HepG2 (cell line): ENCODE measurements around the gene HOXB6. TPM values are rescaled to one million over a fixed set of nuclear protein-coding genes. Genes with fewer than 3 reads are reported as not detected.
A peak's percentile ranks its signal among the peaks of the same experiment; 100 is the strongest.

ENCODE experiments used
- CHCHD3 ChIP-seq: sonication (generic); formaldehyde crosslinking; IDR thresholded peaks from 2 replicates; pipeline ENCODE4 v1.8.0; 2022; ENCODE audit warnings: mild to moderate bottlenecking, missing genetic modification reagents, moderate library complexity
- FOXA3 ChIP-seq: IDR thresholded peaks from 2 replicates; pipeline ENCODE4 v1.6.1; 2016; ENCODE audit warnings: missing genetic modification reagents, missing compliant biosample characterization
- FOXO1 ChIP-seq: sonication (generic); formaldehyde crosslinking; IDR thresholded peaks from 2 replicates; pipeline ENCODE4 v1.4.0; 2020; ENCODE audit warnings: missing genetic modification reagents
- HDAC2 ChIP-seq: sonication (generic); formaldehyde crosslinking; IDR thresholded peaks from 2 replicates; pipeline ENCODE4 v1.4.0; 2020; ENCODE audit warnings: missing genetic modification reagents
- HIVEP1 ChIP-seq: sonication (generic); formaldehyde crosslinking; IDR thresholded peaks from 2 replicates; pipeline ENCODE4 v1.4.0; 2020; ENCODE audit warnings: mild to moderate bottlenecking, missing genetic modification reagents
- KDM1A ChIP-seq: IDR thresholded peaks from 2 replicates; pipeline ENCODE4 v1.6.1; 2016; ENCODE audit warnings: missing compliant biosample characterization
- MED1 ChIP-seq: sonication (generic); formaldehyde crosslinking; IDR thresholded peaks from 2 replicates; pipeline ENCODE4 v1.4.0; 2020; ENCODE audit warnings: missing genetic modification reagents
- NFATC3 ChIP-seq: sonication (generic); formaldehyde crosslinking; IDR thresholded peaks from 2 replicates; pipeline ENCODE4 v1.5.1; 2020; ENCODE audit warnings: mild to moderate bottlenecking, missing genetic modification reagents
- NR2F6 ChIP-seq, 2 experiments: IDR thresholded peaks; 2 replicates each; pipeline ENCODE4 v1.6.1; 2016; ENCODE audit warnings: antibody characterized with exemption in 1 of 2, mild to moderate bottlenecking in 1 of 2
- SALL2 ChIP-seq: sonication (generic); formaldehyde crosslinking; IDR thresholded peaks from 2 replicates; pipeline ENCODE4 v1.8.1; 2023; ENCODE audit warnings: mild to moderate bottlenecking, missing genetic modification reagents, inconsistent platforms
- SRF ChIP-seq: IDR thresholded peaks from 2 replicates; pipeline ENCODE4 v1.6.1; 2011; ENCODE audit warnings: mild to moderate bottlenecking, low read depth, low read length, moderate library complexity
- TEAD2 ChIP-seq: sonication (generic); formaldehyde crosslinking; IDR thresholded peaks from 2 replicates; pipeline ENCODE4 v1.9.0; 2021; ENCODE audit warnings: missing genetic modification reagents
- TEF ChIP-seq: sonication (generic); formaldehyde crosslinking; IDR thresholded peaks from 2 replicates; pipeline ENCODE4 v1.5.0; 2020; ENCODE audit warnings: missing genetic modification reagents
- YEATS2 ChIP-seq: sonication (generic); formaldehyde crosslinking; IDR thresholded peaks from 2 replicates; pipeline ENCODE4 v1.4.0; 2020; ENCODE audit warnings: missing genetic modification reagents, borderline replicate concordance
- ZNF362 ChIP-seq: sonication (generic); formaldehyde crosslinking; IDR thresholded peaks from 2 replicates; pipeline ENCODE4 v1.4.0; 2020; ENCODE audit warnings: missing genetic modification reagents, mild to moderate bottlenecking, borderline replicate concordance
- ZNF546 ChIP-seq: sonication (generic); formaldehyde crosslinking; conservative IDR thresholded peaks from 2 replicates; pipeline ENCODE4 v1.8.1; 2023; ENCODE audit warnings: mild to moderate bottlenecking, missing genetic modification reagents
- ZNF747 ChIP-seq: sonication (generic); formaldehyde crosslinking; IDR thresholded peaks from 2 replicates; pipeline ENCODE4 v1.8.1; 2023; ENCODE audit warnings: missing genetic modification reagents, mild to moderate bottlenecking, borderline replicate concordance
- ZNF781 ChIP-seq: sonication (generic); formaldehyde crosslinking; IDR thresholded peaks from 2 replicates; pipeline ENCODE4 v1.5.1; 2020; ENCODE audit warnings: borderline replicate concordance, mild to moderate bottlenecking, missing genetic modification reagents; ENCODE audit errors: not compliant biosample characterization
- ZSCAN22 ChIP-seq: sonication (generic); formaldehyde crosslinking; IDR thresholded peaks from 2 replicates; pipeline ENCODE4 v1.4.0; 2020; ENCODE audit warnings: mild to moderate bottlenecking, missing genetic modification reagents
- ZSCAN31 ChIP-seq: sonication (generic); formaldehyde crosslinking; IDR thresholded peaks from 2 replicates; pipeline ENCODE4 v1.5.0; 2020; ENCODE audit warnings: low read depth, mild to moderate bottlenecking, missing genetic modification reagents
- polyA plus RNA-seq, 8 experiments: library from polyadenylated mRNA; depleted of rRNA in 3 of 8; stranded (reverse) in 7 of 8; unstranded in 1 of 8; fragments of >200 nt; fragmentation: Illumina TruSeq in 4 of 8; extraction: Trizol in 4 of 8; gene quantifications; 2 replicates each; pipeline versions ENCODE4 v1.2.1 to v1.2.3, GENCODE V29; 2011 to 2016; ENCODE audit warnings: low read depth in 4 of 8, missing spikeins in 1 of 8, mixed read lengths in 1 of 8; ENCODE audit not compliant: insufficient read depth in 1 of 8
- total RNA-seq, 5 experiments: library from RNA; depleted of rRNA; stranded (reverse); fragments of >200 nt; fragmentation: Illumina TruSeq; extraction: Trizol; gene quantifications; 2 replicates each; pipeline ENCODE4 v1.2.3, GENCODE V29; 2016; ENCODE audit warnings: low read depth in 1 of 5
- TF ChIP-seq, protein P1 (sequence below): sonication (generic); formaldehyde crosslinking; conservative IDR thresholded peaks from 2 replicates; pipeline ENCODE4 v1.8.0; 2022; ENCODE audit warnings: mild to moderate bottlenecking, moderate library complexity, missing genetic modification reagents
- TF ChIP-seq, protein P2 (sequence below): sonication (generic); formaldehyde crosslinking; IDR thresholded peaks from 2 replicates; pipeline ENCODE4 v1.4.0; 2020; ENCODE audit warnings: missing genetic modification reagents
- TF ChIP-seq, protein P3 (sequence below): sonication (generic); formaldehyde crosslinking; IDR thresholded peaks from 2 replicates; pipeline ENCODE4 v1.8.1; 2023; ENCODE audit warnings: missing genetic modification reagents, inconsistent platforms, borderline replicate concordance

The HOXB6 gene
- total and polyA plus RNA-seq, 2 of the 13 experiments (the other 11 are each of a cell fraction or from before 2014, with no cell fraction given): not detected

DNA sequence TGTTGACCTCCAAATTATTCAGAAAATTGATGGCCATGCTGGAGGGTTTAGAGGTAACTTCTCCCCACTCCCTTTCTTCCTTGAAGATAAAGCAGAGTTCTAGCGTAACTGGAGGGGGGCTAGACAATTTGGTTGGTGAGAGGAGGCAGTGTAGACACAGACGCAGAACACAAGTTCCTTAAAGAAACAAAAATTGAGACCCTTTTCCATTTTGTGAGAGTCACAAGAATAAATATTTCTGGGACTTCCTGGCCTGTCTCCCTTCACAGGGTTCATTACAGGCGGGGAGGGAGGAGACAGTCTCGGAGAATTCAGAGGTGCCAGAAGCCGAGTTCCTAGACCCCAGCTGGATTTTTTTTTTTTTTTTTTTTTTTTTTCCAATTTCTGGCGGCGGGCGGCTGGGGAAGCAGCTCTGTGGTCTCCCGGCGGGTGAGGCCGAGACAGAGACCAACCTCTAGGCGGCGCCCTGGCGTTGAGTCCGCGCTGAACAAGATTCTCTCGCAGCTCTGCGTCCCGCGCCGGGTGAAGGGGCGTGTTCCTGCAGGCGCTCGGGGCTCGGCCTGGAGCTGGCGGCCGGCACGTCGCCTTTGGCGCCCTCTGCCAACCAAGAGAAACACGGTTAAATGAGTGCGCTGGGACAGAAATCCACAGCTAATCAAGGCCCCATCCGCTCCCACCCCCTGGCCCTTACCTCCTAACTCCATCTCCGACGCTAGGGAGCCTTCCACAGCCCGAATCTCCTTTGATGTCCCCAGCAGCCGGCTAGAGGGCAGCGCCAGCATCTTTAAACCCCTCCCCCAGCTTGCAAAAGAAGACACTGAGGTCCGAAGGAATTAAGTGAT, 31.6 kb upstream of the HOXB6 start (continued):
- TF ChIP-seq MED1 (CRISPR knock-in tag): peak; percentile 46; the same call in 1 of the 2 replicates
- no peak for TF ChIP-seq ZNF546 (CRISPR knock-in tag)
- no peak for TF ChIP-seq KDM1A (CRISPR knock-in tag)
- TF ChIP-seq, protein P1, sequence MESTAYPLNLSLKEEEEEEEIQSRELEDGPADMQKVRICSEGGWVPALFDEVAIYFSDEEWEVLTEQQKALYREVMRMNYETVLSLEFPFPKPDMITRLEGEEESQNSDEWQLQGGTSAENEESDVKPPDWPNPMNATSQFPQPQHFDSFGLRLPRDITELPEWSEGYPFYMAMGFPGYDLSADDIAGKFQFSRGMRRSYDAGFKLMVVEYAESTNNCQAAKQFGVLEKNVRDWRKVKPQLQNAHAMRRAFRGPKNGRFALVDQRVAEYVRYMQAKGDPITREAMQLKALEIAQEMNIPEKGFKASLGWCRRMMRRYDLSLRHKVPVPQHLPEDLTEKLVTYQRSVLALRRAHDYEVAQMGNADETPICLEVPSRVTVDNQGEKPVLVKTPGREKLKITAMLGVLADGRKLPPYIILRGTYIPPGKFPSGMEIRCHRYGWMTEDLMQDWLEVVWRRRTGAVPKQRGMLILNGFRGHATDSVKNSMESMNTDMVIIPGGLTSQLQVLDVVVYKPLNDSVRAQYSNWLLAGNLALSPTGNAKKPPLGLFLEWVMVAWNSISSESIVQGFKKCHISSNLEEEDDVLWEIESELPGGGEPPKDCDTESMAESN (CRISPR knock-in tag): 0 out of 2 replicates have a peak, but pooled peaks have one; percentile 35
- no peak for TF ChIP-seq NFATC3
- TF ChIP-seq ZNF362 (CRISPR knock-in tag): peak; percentile 55; the same call in 1 of the 2 replicates
- no peak for TF ChIP-seq FOXO1 (CRISPR knock-in tag)
- TF ChIP-seq SALL2 (CRISPR knock-in tag): peak; percentile 86
- no peak for TF ChIP-seq TEAD2
- TF ChIP-seq HDAC2 (CRISPR knock-in tag): peak; percentile 59
- TF ChIP-seq CHCHD3: no peak
- TF ChIP-seq, protein P2, sequence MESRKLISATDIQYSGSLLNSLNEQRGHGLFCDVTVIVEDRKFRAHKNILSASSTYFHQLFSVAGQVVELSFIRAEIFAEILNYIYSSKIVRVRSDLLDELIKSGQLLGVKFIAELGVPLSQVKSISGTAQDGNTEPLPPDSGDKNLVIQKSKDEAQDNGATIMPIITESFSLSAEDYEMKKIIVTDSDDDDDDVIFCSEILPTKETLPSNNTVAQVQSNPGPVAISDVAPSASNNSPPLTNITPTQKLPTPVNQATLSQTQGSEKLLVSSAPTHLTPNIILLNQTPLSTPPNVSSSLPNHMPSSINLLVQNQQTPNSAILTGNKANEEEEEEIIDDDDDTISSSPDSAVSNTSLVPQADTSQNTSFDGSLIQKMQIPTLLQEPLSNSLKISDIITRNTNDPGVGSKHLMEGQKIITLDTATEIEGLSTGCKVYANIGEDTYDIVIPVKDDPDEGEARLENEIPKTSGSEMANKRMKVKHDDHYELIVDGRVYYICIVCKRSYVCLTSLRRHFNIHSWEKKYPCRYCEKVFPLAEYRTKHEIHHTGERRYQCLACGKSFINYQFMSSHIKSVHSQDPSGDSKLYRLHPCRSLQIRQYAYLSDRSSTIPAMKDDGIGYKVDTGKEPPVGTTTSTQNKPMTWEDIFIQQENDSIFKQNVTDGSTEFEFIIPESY: no peak; the same call in 1 of the 2 replicates
- no peak for TF ChIP-seq NR2F6 (IDR thresholded peaks at IDR 0.05)
- peak; percentile 30; the same call in 1 of the 2 replicates for TF ChIP-seq NR2F6 (CRISPR knock-in tag; IDR thresholded peaks at IDR 0.05)
- TF ChIP-seq ZSCAN22: no peak
- TF ChIP-seq YEATS2: peak; percentile 53; the same call in 1 of the 2 replicates
- TF ChIP-seq TEF (CRISPR knock-in tag): no peak; the same call in 1 of the 2 replicates
- peak; percentile 63; the same call in 1 of the 2 replicates for TF ChIP-seq ZSCAN31 (CRISPR knock-in tag)
- no peak for TF ChIP-seq SRF
- TF ChIP-seq HIVEP1 (CRISPR knock-in tag): no peak
- TF ChIP-seq ZNF781 (CRISPR knock-in tag): peak; percentile 45
- TF ChIP-seq, protein P3, sequence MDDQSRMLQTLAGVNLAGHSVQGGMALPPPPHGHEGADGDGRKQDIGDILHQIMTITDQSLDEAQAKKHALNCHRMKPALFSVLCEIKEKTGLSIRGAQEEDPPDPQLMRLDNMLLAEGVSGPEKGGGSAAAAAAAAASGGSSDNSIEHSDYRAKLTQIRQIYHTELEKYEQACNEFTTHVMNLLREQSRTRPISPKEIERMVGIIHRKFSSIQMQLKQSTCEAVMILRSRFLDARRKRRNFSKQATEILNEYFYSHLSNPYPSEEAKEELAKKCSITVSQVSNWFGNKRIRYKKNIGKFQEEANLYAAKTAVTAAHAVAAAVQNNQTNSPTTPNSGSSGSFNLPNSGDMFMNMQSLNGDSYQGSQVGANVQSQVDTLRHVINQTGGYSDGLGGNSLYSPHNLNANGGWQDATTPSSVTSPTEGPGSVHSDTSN: no peak
- TF ChIP-seq FOXA3 (CRISPR knock-in tag): peak; percentile 39; the same call in 1 of the 2 replicates
- no peak for TF ChIP-seq ZNF747 (CRISPR knock-in tag)
